ENCODE results near the gene PNKD.

Gene PNKD

DNA sequence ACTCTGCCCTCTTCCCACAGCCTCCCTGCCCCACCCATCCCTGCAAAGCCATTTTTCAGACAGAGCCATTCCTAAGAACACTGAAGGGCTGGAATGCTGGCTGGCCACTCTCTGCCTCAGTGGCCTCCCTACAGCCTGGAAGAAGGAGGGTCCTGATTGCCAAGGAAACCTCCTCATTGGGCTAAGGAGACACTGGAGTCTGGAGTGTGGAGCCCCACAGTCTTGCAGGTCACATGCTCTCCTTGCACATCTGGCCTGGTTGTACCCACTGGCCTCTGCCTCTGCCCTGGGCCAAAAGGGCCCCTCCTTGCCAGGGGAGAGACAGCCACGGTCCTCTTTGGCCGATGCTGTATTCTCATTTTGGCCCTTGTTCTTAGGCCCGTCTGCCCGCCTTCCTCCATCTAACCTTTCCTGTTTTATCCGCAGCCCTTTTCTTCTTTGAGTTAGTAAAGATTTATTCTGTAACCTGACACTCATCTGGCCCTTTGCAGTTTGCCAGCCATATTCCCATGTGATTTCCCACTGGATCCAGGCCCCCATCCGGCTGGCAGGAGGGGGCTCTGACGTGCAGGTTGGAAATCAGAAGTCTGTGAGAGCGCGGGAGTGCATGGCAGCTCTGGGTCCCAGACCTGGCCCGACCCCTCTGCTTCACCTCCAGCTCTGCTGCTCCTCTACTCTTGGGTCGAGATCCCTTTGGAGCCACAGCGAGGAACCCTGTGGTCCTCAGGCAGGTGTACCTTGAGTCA, 75.3 kb downstream of the PNKD start:
- DNase-seq = no peak

DNA sequence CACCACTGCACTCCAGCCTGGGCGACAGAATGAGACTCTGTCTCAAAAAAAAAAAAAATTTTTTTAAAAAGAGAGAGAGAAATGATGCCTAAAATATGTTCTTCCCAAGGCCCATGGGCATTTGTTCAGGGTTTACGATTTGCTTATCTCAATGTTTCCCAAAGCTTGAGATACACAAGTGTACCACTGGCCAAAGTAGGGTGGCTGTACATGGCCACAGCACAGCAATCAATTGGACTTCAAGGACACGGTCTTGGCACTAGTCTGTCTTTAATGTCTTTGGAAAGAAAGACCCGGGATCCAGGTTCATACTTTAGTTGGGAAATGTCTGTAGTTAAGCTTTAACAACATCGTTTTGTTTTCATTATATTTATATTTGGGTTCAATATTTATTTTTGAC, 76.9 kb downstream of the PNKD start:
- no peak for DNase-seq

DNA sequence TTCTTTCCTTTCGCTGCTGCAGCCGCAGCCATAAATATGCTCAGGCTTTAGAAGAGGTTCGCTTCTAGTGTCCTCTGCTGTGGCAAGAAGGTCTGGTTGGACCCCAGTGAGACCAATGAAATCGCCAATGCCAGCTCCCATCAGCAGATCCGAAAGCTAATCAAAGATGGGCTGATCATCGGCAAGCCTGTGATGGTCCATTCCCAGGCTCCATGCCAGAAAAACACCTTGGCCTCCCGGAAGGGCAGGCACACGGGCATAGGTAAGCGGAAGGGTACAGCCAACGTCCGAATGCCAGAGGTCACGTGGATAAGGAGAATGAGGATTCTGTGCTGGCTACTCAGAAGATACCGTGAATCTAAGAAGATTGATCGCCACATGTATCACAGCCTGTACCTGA, 83.7 kb downstream of the PNKD start:
- no peak for DNase-seq

DNA sequence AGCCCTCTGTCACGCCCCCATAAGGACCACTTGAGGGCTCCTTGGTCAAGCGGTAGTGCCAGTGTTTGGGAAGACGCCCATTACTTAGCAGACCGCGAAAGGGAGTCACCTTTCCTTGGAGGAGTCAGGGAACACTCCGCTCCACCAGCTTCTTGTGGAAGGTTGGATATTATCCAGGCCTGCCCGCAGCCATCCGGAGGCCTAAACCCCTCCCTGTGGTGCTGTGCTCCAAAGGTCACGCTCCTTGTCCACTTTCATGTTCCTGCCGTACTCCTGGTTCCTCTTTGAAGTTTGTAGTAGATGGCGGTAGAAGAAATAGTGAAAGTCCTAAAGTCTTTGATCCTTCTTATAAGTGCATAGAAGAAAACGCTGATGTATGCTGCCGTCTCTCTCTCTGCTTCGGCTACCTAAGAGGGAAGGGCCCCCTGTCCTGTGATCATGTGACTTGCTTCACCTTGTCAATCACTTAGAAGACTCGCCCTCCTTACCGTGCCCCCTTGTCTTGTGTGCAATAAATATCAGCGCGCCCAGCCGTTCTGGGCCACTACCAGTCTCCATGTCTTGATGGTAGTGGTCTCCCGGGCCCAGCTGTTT, 84.6 kb downstream of the PNKD start:
- DNase-seq = no peak

DNA sequence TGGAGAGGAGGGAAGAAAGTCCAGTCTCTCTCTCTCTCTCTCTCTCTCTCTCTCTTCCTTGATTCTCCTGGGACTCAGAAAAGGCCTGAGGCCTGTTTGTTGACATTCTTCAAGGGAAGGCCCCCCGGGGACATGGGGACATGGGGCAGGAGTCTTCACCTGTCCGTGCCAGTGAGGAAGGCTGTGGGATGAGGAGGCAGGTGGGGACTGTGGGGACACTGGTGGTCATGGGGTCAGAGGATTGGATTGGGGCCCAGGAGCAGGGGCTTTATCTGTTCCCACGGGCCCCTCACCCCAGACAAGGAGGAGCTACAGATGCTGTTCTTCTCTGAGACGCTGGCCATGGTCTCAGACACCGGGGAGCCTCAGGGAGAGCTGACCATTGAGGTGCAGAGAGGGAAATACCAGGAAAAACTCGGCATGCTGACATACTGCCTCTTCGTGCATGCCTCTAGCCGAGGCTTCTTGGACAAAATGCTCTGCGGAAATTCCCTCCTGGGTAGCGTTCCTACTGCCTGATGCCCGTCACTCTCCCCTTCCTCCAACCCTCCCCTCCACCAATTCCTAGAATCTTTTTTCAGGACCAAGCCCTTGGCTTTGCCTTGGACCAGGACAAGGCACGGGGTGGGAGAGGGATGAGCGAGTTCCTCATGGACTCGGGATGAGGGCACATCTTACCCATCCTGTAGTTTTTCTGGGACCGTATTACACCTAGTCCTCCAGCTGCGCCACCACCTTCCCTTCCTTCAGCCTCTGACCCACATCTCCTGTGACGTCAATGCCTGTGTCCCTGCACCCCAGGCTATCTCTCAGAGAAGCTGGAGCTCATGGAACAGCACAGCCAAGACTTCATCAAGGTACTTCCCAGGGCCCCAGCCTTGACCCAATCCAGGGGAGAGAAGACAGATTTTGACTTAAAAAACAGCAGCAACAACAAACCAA, 87.2 kb downstream of the PNKD start:
- no peak for DNase-seq

DNA sequence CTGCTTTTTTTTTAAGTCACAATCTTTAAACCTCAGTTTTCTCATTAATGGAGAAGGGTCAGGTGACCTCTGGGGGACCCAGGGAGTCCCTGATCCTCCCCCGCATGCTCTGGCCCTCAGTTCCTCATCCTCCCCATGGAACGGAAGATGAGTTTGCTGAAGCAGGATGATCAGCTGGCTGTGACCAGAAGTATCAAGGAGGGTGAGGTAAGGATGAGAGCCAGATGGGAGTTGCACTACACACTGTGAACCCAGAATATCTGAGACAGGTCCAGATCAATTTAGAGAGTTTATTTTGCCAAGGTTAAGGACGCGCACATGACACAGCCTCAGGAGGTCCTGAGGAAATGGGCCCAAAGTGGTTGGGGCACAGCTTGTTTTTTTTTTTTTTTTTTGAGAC, 90.1 kb downstream of the PNKD start:
- DNase-seq = no peak

DNA sequence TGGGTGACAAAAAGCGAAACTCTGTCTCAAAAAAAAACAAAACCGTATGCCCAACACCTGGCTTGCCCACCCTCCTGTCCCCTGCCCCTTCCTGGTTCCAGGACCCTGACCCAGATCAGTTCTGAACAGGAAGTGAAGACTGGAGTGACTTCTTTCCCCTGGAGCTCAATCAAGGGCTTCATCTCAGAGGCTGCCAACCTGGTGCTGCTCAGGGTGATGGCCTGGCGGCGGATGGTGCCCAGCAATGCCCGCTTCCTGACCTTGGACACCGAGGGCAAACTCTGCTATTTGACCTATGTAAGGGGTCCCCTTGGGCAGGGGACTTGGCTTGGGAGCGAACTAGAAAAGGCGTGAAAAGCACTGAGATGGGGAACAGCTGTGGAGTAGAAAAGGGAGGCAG, 92.3 kb downstream of the PNKD start:
- no peak for DNase-seq

DNA sequence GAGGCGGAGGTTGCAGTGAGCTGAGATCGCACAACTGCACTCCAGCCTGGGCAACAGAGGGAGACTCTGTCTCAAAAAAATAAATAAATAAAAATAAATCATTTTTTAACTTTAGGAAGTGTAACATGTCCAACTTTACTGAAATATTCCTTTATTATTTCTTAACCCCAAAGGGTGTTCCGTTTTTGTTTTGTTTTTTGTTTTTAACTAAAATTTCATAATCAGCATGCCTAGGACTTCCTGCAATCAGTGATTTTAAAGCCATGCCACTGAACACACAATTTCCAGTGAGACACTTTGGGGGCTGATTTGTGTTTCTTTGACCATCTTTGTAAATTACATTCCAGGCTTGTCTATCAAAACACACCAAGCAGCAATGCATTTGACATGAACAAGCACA, 93.4 kb downstream of the PNKD start:
- no peak for DNase-seq

DNA sequence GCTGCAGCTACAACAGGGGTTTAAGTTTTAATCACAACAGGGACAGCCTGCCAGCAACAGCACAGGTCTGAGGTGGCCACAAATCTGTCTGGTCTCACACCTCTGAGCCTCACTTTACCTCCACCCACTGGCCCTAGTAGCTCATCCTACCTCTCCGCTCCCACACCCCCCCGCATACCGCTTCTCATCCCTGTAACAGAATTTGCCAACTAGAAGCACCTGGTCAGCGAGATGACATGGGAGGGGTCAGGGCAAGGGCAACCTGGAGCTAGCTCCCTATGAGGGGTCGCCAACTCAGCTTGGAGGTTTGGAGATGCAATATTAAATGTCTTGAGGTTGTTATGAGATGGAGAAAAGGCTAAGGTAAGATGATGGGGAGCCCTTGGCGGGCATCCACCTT, 93.9 kb downstream of the PNKD start:
- DNase-seq = no peak

DNA sequence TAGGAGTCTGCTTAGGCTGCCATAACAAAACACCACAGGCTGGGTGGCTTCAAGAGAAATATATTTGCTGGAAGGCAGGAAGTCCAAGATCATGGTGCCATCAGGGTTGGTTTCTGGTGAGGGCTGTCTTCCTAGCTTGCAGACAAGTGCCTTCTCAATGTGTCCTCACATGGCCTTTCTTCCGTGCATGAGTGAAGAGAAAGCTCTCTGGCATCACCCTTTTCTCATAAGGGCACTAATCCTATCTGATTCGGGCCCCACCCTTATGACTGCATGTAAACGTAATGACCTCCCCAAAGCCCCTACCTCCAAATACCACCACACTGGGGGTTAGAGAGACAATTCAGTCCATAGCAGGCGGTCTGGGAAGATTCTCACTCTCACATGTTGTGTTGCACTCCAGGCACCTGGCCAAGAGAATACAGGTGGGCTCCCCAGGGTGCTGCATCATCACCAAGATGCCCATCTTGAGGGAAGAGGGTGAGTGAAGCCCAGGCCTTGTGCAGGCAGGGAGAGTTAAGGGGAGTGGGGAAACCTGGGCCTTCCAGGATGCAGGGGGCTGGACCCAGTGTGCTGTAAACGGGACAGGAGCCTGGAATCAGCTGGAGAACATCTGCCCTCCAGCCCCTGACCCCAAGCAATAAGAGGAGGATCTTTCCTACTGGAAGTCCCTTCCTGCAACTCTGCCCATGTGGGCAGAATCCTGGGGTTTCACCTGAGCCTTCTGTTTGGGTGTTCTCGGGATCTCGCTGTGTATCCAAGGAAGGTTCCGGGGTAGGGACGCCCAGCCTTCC, 96.5 kb downstream of the PNKD start:
- DNase-seq = no peak

DNA sequence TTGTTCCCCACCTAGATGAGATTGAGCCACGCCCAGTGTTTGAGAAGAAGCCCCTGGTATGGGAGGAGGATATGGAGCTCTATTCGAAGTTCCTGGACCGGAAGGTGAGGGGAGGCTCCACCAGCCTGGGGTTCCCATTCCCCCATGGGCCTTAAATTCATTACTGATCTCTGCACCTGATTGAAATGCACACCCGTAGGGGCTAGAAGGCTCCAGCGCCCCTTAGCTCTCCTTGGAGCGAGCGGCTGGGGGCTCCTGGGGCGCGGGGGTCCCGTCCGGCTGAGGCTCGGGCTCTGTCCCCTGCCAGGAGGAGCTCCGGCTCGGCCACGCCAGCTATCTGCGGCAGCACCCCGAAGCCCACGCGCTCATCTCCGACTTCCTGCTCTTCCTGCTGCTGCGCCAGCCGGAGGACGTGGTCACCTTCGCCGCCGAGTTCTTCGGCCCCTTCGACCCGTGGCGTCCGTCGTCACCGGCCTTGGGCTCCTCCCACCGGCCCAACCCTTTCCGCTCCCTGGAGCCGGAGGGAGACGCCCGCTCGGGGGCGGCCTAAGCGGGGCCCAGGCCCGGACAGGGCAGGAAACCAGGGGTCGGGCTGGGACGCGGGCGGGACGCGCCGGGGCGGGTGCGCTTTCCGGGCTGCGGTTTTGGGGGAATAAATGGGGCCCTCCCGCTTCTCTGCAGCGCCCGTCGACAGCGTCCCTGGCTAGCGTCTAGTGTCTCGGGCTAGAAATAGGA, 97.3 kb downstream of the PNKD start:
- DNase-seq = peak; percentile 47 to 66 (median 57)

DNA sequence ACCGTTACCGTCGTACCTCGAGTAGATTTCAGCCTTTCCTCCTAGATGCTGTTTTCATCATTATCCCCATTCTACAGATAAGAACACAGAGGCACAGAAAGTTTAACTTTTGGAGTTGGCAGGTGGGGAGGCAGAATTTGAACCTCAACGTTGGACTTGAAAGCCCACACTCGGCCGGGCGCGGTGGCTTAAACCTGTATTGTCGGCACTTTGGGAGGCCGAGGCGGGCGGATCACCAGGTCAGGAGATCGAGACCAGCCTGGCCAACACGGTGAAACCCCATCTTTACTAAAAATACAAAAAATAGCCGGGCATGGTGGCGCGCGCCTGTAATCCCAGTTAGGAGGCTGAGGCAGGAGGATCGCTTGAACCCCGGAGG, 97.8 kb downstream of the PNKD start:
- no peak for DNase-seq

DNA sequence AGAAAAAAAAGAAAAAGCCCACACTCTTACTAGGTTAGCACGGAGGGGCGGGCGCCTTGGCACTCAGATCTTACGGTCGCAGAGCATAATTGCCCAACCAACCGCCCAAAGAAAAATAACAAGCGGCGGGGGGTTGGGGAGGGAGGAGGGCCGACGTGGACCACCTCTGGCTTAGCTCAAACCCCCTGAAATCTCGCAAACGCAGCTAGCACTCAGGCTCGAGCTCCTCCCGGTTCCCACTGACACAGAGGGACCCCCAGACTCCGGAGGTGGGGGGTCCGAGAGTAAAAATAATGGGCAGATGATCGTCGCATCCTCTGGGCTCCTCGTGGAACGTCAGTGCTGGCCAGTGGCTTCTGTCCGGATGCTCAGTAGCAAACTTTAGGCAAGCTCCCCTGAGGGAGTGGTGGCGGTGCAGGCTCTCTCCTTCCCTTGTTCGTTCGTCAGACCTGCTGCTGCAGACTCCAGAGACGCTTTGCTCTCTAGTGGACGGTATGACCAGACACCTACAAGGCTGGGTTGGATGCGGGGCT, 98.4 kb downstream of the PNKD start:
- DNase-seq = peak in 1 of 6 experiments; percentile 18

DNA sequence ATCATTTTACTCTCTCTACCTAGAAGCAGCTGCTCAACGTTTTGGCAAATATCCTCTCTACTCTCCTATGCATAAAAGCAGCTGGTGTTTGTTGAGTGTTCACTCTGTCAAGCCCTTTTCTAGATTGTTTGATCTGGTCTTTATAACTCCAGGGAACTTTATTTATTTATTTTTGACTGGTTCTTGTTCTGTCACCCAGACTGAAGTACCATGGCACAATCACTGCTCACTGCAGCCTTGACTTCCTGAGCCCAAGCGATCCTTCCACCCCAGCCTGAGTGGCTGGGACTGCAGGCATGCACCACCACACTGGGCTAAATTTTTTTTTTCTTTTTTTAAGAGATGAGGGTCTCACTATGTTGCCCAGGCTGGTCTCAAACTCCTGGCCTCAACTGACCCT, 99.0 kb downstream of the PNKD start:
- DNase-seq = no peak

DNA sequence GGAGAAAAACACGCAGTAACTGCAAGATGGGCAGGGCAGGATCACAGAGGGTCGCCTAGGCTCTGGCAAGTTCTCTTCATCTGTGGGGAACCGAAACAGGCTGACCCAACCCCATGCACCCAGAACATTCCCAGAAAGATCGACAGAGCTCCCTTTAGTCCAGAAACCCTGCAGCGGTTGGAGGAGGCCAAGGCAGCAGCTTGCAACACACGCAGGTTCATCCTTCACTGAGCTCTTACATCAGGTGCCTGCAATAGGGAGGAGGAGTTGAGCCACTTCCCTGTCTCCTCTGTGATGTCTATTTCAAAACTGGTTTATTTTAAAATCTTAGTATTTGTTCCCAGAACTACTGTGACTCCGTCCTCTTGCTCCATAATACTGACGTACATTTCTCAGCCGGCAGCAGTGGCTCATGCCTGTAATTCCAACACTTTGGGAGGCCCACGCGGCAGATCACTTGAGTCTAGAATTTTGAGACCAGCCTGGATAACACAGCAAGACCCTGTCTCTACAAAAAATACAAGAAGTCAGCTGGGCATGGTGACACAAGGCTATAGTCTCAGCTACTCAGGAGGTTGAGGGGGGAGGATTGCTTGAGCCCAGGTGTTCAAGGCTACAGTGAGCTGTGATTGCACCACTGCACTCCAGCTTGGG, 100.2 kb downstream of the PNKD start:
- DNase-seq = no peak

DNA sequence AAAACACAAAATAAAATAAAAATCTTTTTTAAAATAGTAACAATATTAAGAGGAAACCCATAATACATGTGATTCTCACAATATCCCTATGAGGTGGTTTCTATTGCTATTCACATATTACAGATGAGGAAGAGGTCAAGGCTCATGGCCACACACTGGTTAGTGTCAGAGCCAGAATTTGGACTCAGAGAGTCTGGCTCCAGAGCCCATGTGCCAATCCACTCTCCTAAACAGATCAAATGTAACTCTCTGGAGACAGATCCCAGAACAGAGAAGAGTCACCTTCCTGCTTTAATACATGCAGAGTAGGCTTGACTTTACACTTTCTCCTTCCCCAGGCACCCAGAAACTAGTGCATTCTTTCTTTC, 101.6 kb downstream of the PNKD start:
- DNase-seq = no peak

DNA sequence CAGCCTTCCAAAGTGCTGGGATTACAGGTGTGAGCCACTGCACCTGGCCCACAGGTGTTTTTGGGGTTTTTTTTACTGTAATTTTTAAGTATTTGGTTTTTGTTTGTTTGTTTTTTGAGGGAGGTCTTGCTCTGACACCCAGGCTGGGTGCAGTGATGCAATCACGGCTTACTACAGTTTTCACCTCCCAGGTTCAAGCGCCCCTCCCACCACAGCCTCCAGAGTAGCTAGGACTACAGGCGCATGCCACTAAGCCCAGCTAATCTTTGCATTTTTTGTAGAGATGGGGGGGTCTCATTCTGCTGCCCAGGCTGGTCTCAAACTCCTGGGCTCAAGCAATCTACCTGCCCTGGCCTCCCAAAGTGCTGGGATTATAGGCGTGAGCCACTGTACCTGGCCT, 104.5 kb downstream of the PNKD start:
- DNase-seq = no peak

DNA sequence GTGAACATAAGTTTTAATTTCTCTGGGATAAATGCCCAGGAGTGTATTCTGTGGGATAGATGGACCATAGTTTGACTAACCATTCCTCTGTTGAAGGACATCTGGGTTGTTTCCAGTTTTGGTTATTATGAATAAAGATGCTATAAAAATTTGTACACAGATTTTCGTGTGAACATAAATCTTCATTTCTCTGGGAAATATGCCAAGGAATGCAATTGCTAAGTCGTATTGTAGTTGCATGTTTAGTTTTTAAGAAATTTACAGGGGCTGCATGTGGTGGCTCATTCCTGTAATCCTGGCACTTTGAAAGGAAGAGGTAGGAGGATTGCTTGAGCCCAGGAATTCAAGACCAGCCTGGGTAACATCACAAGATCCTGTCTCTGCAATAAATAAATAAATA, 104.9 kb downstream of the PNKD start:
- DNase-seq = no peak

DNA sequence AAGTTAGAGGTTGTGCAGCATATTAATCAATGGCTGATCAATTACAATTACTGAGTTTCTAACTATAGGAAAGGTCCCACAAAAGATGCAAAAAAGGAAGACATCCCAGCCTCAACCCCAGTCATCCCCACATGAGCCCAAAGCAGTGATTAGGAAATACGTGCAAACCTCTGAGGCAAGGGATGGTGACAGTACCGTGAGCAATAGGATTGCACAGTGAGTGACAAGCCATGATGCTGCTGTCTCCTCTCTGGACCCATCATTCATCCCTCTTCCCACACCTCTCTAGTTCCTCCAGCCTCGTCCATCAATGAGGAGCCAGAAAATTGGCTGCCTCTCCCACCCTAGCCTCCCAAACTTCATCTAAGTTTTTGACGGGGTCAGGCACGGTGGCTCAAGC, 107.7 kb downstream of the PNKD start:
- DNase-seq = no peak

DNA sequence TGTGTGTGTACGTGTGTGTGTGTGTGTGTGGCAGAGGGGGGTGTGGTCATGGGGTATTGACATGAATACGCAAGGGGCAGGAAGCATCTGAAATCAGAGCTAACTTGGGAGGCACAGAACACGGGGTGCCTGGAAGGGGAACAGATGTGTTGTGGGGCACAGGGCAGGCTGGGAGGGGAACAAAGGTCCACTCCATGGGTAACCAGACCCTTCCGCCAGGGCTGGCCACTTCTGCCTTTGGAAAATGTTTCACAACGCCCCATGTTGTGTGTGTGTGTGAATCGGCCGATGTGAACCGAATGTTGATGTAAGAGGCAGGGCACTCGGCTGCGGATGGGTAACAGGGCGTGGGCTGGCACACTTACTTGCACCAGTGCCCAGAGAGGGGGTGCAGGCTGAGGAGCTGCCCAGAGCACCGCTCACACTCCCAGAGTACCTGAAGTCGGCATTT, 111.6 kb downstream of the PNKD start, which contains the start of gene SLC11A1:
Gene SLC11A1, plus strand, starts transcription at position 358 of the 451 bp plus-strand sequence. CDS start 96 bp downstream, outside the sequence.
- DNase-seq = no peak

DNA sequence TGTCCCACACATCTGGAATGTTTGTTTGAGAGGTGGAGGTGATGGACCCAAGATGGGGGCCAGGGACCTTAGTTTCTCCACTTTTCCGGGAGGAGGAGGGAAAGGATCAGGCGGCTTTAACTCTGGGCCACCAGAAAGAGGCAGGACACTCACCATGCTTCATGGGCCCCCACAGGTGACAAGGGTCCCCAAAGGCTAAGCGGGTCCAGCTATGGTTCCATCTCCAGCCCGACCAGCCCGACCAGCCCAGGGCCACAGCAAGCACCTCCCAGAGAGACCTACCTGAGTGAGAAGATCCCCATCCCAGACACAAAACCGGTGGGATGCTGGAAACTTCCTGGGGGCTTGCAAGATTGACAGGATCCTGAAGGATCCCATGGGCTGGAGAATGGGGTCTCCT, 112.5 kb downstream of the PNKD start:
- no peak for DNase-seq

Data from stimulated activated naive CD4-positive, alpha-beta T cell (primary cell).